GM12878 (cell line): Measurements from ENCODE around the gene NTN1.

ENCODE experiments used
- HDAC2 ChIP-seq: fragments of 200-600 bp; sonication (generic); IDR thresholded peaks from 2 replicates; pipeline ENCODE4 v1.6.1; 2017
- SUZ12 ChIP-seq: fragments of 200-600 bp; sonication (generic); IDR thresholded peaks from one replicate; pipeline ENCODE4 v1.6.1; 2018; ENCODE audit warnings: antibody characterized with exemption, mild to moderate bottlenecking; ENCODE audit not compliant: unreplicated experiment

DNA sequence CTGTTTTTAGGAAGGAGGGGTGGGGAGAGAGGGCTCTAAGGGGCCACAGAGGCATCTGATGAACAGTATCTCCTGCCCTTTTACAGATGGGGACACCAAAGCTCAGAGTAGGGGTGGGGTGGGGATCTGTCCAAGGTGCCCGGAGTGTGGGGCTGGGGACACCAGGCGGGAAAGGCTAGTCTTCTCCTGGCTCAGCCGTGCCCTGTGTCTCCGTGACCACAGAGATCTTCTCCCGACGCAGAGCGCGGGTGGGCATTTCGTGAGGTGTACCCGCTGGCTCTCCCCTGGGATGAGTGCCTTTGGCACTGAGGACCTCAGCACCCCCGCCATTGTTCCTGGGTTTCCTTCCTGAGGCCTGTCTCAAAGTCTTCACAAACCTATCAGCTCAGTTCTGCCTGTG is 209.6 kb downstream of the NTN1 start:
- TF ChIP-seq HDAC2, result no peak
- TF ChIP-seq SUZ12, result no peak
